Mammary epithelial cell (primary cell): Measurements from ENCODE around the gene RBM8A.

Source experiments
- CTCF ChIP-seq, 2 donors: IDR thresholded peaks in 1 of 2; conservative IDR thresholded peaks in 1 of 2; 2 replicates each; pipeline ENCODE4 v1.5.1; 2011 to 2012; ENCODE audit warnings: inconsistent platforms in 2 of 2, low read length in 2 of 2, mild to moderate bottlenecking in 2 of 2, control low read depth in 1 of 2, low read depth in 1 of 2; ENCODE audit not compliant: insufficient read depth in 1 of 2; ENCODE audit errors: extremely low read depth in 1 of 2
- EZH2 ChIP-seq: IDR thresholded peaks from 2 replicates; pipeline ENCODE4 v1.6.1; 2012; ENCODE audit warnings: low read length, inconsistent platforms, borderline replicate concordance

DNA sequence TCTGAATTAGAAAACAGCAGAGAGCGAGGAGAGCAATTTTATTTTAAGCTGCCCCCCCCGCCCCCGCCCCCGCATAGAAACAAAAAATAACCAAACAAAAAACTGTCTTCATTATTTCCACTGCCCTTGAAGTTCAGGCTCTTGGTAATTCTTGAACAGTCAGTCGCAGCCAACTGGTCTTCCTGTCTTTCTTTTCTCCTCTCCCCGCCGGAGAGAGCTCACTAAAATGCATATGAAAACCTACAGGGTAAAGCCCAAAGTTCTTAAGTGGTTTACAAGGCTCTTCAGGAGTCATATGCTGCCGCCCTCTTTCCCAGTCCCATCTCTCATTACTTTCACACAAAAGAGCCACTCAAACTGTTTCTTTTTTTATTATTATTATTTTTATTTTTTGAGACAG lies 40.5 kb downstream of the RBM8A start:
- no peak for TF ChIP-seq CTCF (conservative IDR thresholded peaks at IDR 0.05 in 1 of 2, IDR thresholded peaks at IDR 0.05 in 1 of 2; ENCODE audit: extremely low read depth in 1 of 2, insufficient read depth in 1 of 2, low read depth in 1 of 2, low read length in 2 of 2)
- no peak for TF ChIP-seq EZH2
